HG02884 (cell line): ENCODE results near the gene SMPD4.
"Not testable (repeated sequence)": the region's sequence is repeated elsewhere in the genome, so short reads cannot be mapped to it uniquely, and the experiment has no call there.

ENCODE experiments used
- ATAC-seq: cut with Tn5 transposase; IDR thresholded peaks from one replicate; pipeline ENCODE4 v1.9.1; 2021; ENCODE audit warnings: mild to moderate bottlenecking, moderate library complexity; ENCODE audit not compliant: unreplicated experiment

Gene SMPD4

GRCh38 chr2:130141002-130141401 lies 40.4 kb downstream of the SMPD4 start:
- not testable (repeated sequence) for ATAC-seq

- not testable (repeated sequence) for ATAC-seq
Measured at GRCh38 chr2:130140516-130140915, 40.9 kb downstream of the SMPD4 start.

GRCh38 chr2:130139331-130140280 lies 41.8 kb downstream of the SMPD4 start:
- ATAC-seq: not testable (repeated sequence)

GRCh38 chr2:130138841-130139251 lies 42.6 kb downstream of the SMPD4 start:
- not testable (repeated sequence) for ATAC-seq

- ATAC-seq: not testable (repeated sequence)
Measured at GRCh38 chr2:130138326-130138725, 43.1 kb downstream of the SMPD4 start.

GRCh38 chr2:130137118-130137517 lies 44.3 kb downstream of the SMPD4 start:
- ATAC-seq: not testable (repeated sequence)

GRCh38 chr2:130136546-130136945 lies 44.9 kb downstream of the SMPD4 start:
- ATAC-seq: not testable (repeated sequence)

- ATAC-seq: no peak
Measured at GRCh38 chr2:130135692-130136541, 45.5 kb downstream of the SMPD4 start.

GRCh38 chr2:130129120-130129829 lies 52.1 kb downstream of the SMPD4 start, which contains the start of gene POTEF:
POTEF (minus strand) TSS chr2:130129222; CDS start chr2:130120515, 8,707 bp downstream.
- not testable (repeated sequence) for ATAC-seq

GRCh38 chr2:130128464-130128863 lies 52.9 kb downstream of the SMPD4 start:
- ATAC-seq: not testable (repeated sequence)

GRCh38 chr2:130127726-130128125 lies 53.7 kb downstream of the SMPD4 start:
- ATAC-seq: not testable (repeated sequence)

- ATAC-seq: not testable (repeated sequence)
Measured at GRCh38 chr2:130120924-130121323, 60.5 kb downstream of the SMPD4 start.

- ATAC-seq: not testable (repeated sequence)
Measured at GRCh38 chr2:130102597-130103363, 78.6 kb downstream of the SMPD4 start.
